ENCODE data around the gene VWF.

Gene VWF

DNA sequence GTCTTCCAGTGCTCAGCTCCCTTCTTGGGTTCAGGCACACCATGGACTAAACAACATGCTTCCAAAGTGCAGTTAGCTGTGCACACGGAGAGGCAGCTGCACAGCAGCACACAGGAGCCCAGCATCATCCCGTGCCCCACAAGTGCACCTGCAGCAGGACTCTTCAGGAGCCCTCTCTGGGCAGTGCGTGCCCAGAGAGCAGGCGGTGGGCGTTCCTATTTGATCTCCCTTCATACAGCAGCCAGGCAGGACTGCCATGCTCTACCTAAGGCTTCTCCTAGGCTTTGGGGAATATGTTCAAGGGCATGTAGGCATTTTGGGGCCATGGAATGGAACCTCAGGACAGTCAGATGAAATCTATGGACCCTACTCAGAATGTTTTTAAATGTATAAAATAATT is 214.9 kb downstream of the VWF start:
- Histone ChIP-seq H3K36me3 (replicated peaks; ENCODE audit: low read depth, low read length) (no peaks in the 10 kb centered on the region), H2AFZ (ENCODE audit: low read depth, low read length) (no peak overlapping the region), H3K79me2 (ENCODE audit: low read length) (no peaks in the 10 kb centered on the region), H3K9me3 (ENCODE audit: insufficient read depth, low read length) (no peaks in the 10 kb centered on the region), H3K27ac (ENCODE audit: low read length) (no peak overlapping the region), H3K4me1 (ENCODE audit: low read length) (no peaks in the 10 kb centered on the region), H3K4me3 (ENCODE audit: low read length) (no peak overlapping the region), H4K20me1 (ENCODE audit: insufficient read depth, low read length) (no peaks in the 10 kb centered on the region), H3K9ac (ENCODE audit: low read length) (no peak overlapping the region), H3K4me2 (ENCODE audit: low read length) (no peak overlapping the region), H3K27me3 (ENCODE audit: low read depth, low read length) (peaks cover 39% of the 10 kb centered on the region)
- TF ChIP-seq, protein P1, sequence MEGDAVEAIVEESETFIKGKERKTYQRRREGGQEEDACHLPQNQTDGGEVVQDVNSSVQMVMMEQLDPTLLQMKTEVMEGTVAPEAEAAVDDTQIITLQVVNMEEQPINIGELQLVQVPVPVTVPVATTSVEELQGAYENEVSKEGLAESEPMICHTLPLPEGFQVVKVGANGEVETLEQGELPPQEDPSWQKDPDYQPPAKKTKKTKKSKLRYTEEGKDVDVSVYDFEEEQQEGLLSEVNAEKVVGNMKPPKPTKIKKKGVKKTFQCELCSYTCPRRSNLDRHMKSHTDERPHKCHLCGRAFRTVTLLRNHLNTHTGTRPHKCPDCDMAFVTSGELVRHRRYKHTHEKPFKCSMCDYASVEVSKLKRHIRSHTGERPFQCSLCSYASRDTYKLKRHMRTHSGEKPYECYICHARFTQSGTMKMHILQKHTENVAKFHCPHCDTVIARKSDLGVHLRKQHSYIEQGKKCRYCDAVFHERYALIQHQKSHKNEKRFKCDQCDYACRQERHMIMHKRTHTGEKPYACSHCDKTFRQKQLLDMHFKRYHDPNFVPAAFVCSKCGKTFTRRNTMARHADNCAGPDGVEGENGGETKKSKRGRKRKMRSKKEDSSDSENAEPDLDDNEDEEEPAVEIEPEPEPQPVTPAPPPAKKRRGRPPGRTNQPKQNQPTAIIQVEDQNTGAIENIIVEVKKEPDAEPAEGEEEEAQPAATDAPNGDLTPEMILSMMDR (IDR thresholded peaks at IDR 0.05; ENCODE audit: low read depth, low read length): no peak
- no peak for TF ChIP-seq EZH2phosphoT487 (IDR thresholded peaks at IDR 0.05; ENCODE audit: low read depth)

DNA sequence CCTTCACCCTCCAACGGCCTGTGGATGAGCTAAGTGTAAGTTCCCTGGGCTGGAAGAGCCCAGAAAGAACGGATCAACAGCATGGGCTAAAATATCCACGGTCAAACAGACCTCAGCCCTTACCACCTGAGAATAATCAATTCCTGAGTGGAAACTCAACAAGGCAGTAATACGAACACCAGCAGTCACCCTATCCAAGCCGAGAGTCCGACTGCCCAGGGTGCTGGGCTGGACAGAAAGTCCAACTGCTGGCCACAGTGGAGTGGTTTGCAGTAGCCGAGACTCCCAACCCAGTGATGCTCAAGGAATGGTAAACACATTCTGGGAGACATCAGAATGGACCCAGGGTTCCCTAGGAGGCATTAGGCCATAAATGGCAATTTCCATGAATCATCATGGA is 216.2 kb downstream of the VWF start:
- H4K20me1 ChIP-seq (ENCODE audit: insufficient read depth, low read length): no peaks in the 10 kb centered on the region
- H3K4me1 ChIP-seq (ENCODE audit: low read length): no peaks in the 10 kb centered on the region
- H3K79me2 ChIP-seq (ENCODE audit: low read length): no peaks in the 10 kb centered on the region
- H3K4me2 ChIP-seq (ENCODE audit: low read length): no peak overlapping the region
- H3K4me3 ChIP-seq (ENCODE audit: low read length): no peak overlapping the region
- H3K27ac ChIP-seq (ENCODE audit: low read length): no peak overlapping the region
- no peak overlapping the region for H2AFZ ChIP-seq (ENCODE audit: low read depth, low read length)
- H3K9ac ChIP-seq (ENCODE audit: low read length): no peak overlapping the region
- peaks cover 37% of the 10 kb centered on the region for H3K27me3 ChIP-seq (ENCODE audit: low read depth, low read length)
- no peaks in the 10 kb centered on the region for H3K36me3 ChIP-seq (replicated peaks; ENCODE audit: low read depth, low read length)
- no peaks in the 10 kb centered on the region for H3K9me3 ChIP-seq (ENCODE audit: insufficient read depth, low read length)
- TF ChIP-seq, protein P1 (IDR thresholded peaks at IDR 0.05; ENCODE audit: low read depth, low read length): no peak
- TF ChIP-seq EZH2phosphoT487 (IDR thresholded peaks at IDR 0.05; ENCODE audit: low read depth): no peak

DNA sequence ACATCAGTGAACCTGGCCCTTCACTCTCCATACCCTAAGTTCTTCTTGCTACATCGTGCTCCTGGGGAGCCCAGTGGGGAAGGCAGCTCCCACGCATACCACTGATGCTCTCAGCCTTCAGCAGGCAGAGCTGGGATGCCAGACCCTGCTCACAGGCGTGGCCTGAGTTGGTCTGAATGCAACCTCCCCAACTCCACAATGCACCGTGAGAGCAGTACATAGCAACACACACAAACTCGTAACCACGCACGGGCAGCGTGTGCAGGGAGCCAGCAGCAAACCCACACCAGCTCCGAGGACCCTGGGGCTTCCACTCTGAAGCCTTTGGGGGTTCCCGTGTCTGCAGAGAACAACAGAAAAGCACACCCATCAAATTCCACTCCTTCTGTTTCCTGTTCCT is 216.7 kb downstream of the VWF start:
- Histone ChIP-seq H3K4me1 (ENCODE audit: low read length) (no peaks in the 10 kb centered on the region), H3K4me2 (ENCODE audit: low read length) (no peak overlapping the region), H3K79me2 (ENCODE audit: low read length) (no peaks in the 10 kb centered on the region), H3K9ac (ENCODE audit: low read length) (no peak overlapping the region), H3K27ac (ENCODE audit: low read length) (no peak overlapping the region), H3K4me3 (ENCODE audit: low read length) (no peak overlapping the region), H3K36me3 (replicated peaks; ENCODE audit: low read depth, low read length) (no peaks in the 10 kb centered on the region), H3K9me3 (ENCODE audit: insufficient read depth, low read length) (no peaks in the 10 kb centered on the region), H2AFZ (ENCODE audit: low read depth, low read length) (no peak overlapping the region), H3K27me3 (ENCODE audit: low read depth, low read length) (peaks cover 37% of the 10 kb centered on the region), H4K20me1 (ENCODE audit: insufficient read depth, low read length) (no peaks in the 10 kb centered on the region)
- TF ChIP-seq, protein P1 (IDR thresholded peaks at IDR 0.05; ENCODE audit: low read depth, low read length): no peak
- TF ChIP-seq EZH2phosphoT487 (IDR thresholded peaks at IDR 0.05; ENCODE audit: low read depth): no peak

DNA sequence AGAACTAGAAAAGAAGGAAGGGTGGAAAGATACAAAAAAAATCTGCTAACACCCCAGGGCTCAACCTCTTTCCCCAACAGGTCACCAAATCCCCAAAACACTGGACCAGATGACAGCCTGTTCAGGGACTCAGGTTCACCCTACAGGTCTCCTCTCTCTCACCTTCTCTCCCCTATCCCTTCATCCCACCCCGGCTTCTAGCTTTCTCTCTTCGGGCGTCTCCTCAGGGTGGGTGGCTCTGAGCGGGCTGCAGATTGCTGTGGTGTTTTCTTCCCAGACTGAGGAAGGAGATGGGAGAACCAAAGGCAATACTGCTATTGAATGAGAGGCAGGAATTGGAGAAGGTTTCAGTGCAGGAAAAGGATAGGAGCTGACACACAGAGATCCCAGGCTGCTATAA is 218.7 kb downstream of the VWF start:
- TF ChIP-seq, protein P1 (IDR thresholded peaks at IDR 0.05; ENCODE audit: low read depth, low read length): no peak
- TF ChIP-seq EZH2phosphoT487 (IDR thresholded peaks at IDR 0.05; ENCODE audit: low read depth): no peak

More for the DNA sequence above, 218.7 kb downstream of the VWF start:
- Histone ChIP-seq H3K4me3 (ENCODE audit: low read length) (no peak overlapping the region), H4K20me1 (ENCODE audit: insufficient read depth, low read length) (no peaks in the 10 kb centered on the region), H3K27ac (ENCODE audit: low read length) (no peak overlapping the region), H3K4me2 (ENCODE audit: low read length) (no peak overlapping the region), H3K79me2 (ENCODE audit: low read length) (no peaks in the 10 kb centered on the region), H2AFZ (ENCODE audit: low read depth, low read length) (no peak overlapping the region), H3K9me3 (ENCODE audit: insufficient read depth, low read length) (no peaks in the 10 kb centered on the region), H3K36me3 (replicated peaks; ENCODE audit: low read depth, low read length) (no peaks in the 10 kb centered on the region), H3K9ac (ENCODE audit: low read length) (no peak overlapping the region), H3K4me1 (ENCODE audit: low read length) (no peaks in the 10 kb centered on the region), H3K27me3 (ENCODE audit: low read depth, low read length) (peaks cover 28% of the 10 kb centered on the region)
